NCI-H1694 treated with DMSO at 0.1 percent for 48 hours (cell line): ENCODE results near the gene JPT1.
"Not testable (repeated sequence)": the region's sequence is repeated elsewhere in the genome, so short reads cannot be mapped to it uniquely, and the experiment has no call there.

Experiments used
- DNase-seq: peaks from one replicate; lab custom pipeline; 2025; lab: John Stamatoyannopoulos, UW

JPT1 gene

DNA sequence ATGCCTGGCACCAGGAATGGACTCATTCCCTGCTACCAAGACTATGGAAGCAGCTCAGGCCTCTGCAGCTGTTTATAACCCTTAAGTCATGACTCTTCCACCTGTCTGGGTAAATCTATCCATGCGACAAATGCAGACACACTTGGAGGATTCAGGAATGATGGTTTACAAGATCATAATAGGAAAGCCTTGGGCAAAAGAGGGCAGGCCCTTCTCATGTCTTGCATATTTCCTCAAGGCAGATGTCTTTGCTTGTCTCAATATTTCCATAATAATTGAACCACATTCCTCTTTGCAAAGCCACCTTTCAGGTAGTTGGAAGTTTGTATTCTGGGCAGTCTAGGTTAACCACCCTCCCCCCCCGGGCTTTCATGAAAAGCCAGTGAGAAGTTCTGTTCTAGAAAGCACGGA lies 884 bp upstream of the JPT1 start:
- no peak for DNase-seq

DNA sequence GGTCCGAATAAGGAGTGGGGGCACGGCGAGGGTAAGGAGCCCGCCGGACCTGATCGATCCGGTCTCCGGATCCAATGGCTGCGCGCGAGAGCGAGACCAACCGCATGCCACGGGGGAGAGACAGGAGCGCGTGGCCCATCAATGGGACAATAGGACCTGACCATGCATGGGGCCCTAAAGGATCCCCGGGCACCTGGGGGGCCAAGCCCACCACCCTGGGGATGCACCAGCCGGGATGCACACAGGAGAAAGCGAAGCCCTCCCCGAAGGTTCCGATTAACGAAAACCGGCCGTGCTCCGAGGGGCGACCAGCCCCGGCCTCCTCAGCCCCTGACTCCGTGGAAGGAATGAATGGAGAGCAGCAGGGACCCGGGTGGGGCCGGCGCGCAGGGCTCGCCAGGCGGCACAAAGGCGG lies 525 bp downstream of the JPT1 start:
- no peak for DNase-seq

DNA sequence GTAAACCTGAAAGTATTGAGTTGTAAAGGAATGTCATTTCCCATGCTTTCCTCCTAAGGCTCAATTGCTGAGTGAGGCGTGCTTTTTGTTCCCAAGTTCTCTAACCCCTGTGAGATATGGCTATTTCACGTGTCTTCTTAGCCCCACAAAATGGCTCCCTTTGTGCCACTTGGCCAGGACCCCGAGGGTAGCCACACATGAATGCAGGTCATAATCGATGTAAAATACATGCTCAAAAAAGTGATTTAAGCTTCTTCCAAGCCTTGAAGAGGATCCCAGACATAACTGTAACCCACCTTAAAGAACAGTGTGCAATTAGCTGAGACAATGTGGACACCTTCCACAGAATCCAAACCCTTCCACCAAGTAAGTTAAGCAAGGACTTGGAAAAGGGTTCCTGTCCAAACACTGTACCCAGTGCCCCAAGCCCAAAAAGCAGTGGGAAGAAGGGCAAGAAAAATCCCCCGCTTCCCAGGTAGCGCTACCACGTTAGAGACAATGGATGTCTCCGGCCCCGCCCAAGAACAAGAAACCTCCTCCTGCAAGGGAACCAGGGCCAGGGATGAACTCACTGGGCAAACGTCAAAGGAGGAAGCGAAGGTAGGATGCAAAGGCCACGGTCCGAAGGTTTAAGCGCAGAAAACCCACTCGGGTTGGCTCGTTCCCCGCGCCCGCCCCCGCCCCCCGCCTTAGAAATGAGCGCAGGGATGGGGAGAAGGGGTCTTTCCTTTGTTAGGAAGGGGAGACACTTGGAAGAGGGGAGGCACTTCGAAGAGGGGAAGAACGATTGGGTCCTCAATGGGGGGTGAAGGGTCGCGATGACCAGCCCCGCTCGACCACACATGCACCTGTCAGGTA lies 1.2 kb downstream of the JPT1 start:
- DNase-seq, result peak; percentile 45

DNA sequence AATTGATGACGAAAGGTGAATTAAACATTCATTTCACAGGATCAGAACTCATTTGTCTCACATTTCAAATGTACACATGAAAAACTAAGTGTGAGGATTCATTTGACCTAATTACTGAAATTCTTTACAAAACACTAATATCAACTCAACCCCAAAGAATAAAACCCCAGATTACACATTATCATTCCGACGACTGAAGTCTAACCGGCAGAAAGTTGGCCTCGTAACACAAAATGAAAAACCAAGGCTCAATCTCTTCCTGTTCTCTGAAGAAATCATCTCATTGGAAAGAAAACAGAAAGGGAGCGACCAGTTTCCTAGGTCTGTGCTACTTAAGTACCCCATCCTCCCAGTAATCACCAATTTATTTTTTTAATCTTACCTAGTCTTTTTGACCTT lies 1.8 kb downstream of the JPT1 start:
- no peak for DNase-seq

DNA sequence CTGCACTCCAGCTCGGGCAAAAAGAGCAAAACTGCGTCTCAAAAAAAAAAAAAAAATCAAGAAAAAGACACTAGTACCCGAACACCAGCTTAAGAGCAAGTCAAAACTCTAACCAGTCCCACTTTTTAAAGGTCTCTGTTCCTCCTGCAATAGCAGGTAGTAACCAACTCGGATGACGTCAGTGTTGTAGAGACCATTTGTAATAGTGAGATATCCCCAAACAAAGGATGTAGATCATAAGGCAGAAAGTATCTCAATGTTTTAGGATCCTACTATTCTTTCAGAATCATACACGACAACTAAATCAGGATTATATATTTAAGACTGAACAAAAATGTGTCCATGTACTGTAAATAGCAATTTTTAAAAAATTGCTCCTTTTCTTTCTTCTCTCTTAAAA lies 2.4 kb downstream of the JPT1 start:
- DNase-seq, result no peak

DNA sequence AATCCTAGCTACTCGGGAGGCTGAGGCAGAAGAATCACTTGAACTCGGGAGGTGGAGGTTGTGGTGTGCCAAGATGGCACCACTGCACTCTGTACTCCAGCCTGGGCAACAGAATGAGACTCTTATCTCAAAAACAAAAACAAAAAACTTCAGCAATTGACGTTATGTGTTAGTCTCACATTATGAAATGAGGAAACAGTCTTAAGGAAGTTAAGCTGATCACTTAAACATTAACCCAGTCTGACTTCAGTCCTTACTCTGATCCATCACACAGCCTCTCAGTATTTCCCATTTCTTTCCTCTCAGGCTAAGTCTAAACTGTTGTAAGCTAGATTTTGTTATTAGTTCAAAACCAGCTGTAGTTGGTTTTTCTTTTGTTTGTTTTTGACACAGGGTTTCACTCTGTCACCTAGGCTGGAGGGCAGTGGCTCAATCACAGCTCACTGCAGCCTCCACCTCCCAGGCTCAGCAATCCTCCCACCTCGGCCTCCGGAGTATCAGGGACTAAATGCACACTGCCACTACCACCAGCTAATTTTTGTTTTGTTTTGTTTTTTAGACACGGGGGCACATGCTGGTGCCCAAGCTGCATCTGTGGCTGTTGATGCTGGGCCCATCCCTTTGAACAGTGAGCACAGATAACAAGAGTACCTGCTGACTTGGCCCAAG lies 6.3 kb downstream of the JPT1 start:
- no peak for DNase-seq

DNA sequence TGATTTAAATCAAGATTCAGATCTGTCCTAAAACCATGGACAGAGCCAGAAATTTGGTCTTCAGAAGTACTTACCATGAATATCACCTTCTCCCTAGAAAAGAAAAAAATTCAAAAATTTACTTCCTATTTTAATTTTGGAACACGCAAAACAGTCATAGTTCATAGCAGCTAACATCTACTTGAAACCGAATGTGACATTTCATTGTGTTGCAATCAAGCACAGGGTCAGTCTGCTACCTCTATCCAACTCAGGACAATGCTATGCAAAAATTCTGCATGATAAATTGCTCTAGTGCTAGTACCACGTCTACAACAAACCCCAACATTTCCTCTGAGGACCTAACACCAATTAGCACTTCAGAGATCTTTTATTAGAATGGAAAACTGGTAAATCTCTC lies 7.7 kb downstream of the JPT1 start:
- no peak for DNase-seq

DNA sequence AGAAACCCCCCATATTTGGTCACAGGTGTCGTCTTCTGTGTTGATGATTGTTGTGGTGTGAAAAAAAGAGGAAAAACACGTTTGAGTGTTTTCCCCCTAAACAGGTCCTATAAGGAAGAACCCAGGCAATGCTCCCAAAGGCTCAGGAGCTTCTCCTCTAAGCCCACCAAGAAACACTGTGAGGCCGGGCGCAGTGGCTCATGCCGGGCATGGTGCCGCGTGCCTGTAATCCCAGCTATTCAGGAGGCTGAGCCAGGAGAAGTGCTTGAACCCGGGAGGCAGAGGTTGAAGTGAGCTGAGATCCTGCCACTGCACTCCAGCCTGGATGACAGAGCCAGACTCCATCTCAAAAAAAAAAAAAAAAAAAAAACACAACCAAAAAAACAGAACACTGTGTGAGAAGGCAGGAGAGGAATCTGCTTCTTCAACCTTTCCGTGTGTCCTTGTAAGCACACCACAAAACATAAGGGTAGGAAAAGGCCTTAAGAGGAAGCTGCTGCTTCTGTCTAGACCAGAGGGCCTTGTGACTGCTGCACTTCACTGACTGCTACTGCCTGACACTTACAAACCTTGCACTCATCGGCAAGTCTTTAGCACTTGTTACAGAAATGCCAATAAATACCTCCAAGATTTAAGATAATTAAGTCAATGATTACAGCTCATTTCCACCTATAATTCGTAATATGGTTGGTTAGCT lies 9.3 kb downstream of the JPT1 start:
- DNase-seq, result no peak

DNA sequence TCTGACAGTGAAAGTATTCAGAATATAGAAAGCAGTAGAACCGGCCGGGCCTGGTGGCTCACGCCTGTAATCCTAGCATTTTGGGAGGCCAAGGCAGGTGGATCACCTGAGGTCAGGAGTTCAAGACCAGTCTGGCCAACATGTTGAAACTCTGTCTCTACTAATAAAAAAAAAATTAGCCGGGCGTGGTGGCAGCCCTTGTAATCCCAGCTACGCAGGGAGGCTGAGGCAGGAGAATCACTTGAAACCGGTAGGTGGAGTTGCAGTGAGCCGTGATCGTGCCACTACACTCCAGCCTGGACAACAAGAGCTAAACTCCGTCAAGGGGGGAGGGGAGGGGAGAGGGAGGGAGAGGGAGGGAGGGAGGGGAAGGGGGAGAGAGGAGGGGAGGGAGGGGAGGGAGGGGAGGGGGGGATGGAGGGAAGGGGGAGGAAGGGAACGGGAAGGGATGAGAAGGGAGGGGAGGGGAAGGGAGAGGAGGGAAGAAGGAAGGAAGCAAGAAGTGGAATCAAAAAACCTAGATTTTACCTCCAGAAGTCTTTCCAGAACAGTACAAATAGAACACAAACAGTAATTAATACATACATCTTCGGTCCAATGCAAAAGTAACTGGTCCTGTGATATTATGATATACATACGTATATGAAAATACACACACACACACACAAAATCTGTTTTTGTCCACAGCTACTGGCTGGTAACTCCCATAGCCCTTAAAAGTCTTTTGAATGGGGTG lies 11.9 kb downstream of the JPT1 start:
- DNase-seq, result no peak

DNA sequence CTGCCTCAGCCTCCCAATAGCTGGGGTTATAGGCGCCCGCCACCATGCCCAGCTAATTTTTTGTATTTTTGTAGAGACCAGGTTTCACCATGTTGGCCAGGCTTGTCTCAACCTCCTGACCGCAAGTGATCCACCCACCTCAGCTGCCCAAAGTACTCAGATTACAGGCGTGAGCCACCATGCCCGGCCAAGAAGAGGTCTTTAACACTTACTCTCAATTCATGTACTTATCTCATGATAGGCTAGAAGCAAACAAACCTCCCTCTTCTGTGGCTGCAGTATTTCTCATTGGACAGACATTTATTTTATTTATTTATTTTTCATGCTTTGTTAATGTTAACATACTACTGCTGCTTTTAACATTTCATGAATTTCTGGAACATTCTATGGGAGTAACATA lies 15.8 kb downstream of the JPT1 start:
- DNase-seq, result no peak

DNA sequence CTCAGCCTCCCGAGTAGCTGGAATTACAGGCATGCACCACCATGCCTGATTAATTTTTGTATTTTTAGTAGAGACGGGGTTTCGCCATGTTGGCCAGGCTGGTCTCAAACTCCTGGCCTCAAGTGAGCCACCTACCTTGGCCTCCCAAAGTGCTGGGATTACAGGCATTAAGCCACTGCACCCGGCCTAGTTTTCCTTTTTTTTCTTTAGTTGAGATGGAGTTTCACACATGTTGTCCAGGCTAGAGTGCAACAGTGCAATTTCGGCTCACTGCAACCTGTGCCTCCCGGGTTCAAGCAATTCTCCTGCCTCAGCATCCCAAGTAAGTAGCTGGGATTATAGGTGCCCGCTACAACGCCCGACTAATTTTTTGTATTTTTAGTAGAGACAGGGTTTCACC lies 16.6 kb downstream of the JPT1 start:
- DNase-seq, result not testable (repeated sequence)

DNA sequence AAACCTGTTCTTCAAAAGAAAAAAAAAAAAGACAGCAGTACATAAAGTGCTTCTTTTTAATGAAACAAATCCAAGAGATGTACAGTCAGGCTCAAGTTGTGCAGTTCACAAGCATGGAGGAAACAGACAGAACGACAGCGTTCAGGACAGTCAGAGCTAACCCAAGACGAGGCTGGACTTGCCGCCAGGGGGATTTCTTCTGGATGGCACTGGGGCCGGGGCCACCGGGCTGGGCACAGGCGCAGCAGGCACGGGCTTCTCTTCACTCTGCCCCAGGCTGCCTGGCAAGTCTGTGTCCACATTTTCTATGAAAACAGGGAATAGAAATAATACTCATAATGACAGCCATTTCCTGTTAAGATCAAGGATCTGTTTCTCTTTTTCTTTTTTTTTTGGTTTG lies 18.4 kb downstream of the JPT1 start:
- DNase-seq, result no peak

DNA sequence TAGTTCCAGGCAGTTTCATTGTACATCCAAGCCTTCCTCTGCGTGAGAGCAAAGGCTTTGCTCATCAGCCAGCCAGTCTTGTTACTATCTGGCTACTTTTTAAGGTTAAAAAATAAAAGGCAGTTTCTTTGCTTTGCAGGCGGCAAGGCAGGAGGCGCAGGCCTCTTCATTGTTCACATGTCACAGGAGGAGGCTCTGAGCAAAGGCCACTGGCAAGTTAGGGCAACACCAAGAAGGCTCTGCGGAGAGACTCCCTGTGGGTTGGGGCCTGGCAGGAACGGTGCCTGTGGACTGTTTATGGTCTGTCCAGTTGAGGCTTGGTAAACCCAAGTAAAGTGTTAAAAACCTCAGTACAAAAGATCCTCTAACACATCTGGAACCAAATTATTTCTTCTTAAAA lies 18.9 kb downstream of the JPT1 start:
- DNase-seq, result no peak

DNA sequence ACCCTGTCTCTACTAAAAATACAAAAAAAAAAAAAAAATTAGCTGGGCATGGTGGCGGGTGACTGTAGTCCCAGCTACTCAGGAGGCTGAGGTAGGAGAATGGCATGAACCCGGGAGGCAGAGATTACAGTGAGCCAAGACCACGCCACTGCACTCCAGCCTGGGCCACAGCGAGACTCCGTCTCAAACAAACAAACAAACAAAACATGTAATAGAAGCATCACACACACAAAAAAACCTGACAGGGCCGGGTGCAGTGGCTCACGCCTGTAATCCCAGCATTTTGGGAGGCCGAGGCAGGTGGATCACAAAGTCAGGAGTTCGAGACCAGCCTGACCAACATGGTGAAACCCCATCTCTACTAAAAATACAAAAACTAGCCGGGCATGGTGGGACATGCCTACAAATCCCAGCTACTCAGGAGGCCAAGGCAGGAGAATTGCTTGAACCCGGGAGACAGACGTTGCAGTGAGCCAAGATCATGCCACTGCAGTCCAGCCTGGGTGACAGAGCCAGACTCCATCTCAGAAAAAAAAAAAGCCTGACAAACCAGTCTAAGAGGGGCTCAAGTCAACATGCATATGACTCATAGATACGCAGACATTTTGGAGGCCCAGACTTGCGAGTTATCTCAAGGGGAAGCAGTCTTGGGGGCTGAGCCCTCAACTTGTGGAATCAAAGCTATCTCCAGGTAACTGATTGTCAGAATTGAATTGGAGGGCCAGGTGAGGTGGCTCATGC lies 20.5 kb downstream of the JPT1 start:
- not testable (repeated sequence) for DNase-seq

DNA sequence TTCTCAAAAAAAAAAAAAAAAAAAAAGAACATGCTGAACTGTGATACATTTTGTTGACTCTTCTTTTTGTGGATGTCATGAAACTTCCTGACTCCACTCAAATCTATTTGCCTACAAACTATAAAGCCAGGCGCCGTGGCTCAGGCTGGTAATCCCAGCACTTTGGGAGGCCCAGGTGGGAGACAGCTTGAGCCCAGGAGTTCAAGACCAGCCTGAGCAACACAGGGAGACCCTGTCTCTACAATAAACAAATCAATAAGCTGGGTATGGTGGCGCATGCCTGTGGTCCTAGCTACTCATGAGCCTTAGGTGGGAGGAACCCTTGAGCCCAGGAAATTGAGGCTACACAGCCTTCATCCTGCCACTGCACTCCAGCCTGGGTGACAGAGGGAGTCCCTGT lies 21.3 kb downstream of the JPT1 start:
- DNase-seq, result no peak

DNA sequence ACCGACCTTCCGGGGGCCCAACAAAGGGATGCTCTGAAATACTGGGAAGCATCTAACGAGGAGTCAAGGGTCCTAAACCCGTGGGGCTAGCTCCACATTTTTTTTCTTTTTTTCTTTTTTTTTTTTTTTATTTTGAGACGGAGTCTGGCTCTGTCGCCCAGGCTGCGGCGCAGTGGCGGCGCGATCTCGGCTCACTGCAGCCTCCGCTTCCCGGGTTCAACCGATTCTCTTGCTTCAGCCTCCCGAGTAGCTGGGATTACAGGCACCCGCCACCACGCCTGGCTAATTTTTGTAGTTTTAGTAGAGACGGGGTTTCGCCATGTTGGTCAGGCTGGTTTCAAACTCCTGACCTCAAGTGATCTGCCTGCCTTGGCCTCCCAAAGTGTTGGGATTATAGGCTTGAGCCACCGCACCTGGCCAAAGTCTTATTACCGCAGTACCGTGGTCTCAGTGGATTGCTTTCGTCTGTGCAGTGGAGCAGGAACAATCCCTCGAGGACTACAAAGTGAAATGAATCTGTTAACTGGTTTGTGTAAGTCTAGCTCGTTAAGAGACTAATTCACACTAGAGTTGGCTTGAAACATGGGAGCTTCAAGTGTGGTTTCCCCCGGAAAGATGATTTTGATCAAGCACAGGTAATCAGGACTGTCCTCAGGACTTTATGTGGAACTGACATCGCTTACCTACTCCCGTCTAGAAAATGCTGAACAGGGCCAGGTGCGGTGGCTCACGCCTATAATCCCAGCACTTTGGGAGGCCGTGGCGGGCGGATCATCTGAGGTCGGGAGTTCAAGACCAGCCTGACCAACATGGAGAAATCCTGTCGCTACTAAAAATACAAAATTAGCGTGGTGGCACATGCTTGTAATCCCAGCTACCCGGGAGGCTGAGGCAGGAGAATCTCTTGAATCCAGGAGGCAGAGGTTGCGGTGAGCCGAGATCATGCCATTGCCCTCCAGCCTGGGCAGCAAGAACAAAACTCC lies 22.0 kb downstream of the JPT1 start:
- not testable (repeated sequence) for DNase-seq

DNA sequence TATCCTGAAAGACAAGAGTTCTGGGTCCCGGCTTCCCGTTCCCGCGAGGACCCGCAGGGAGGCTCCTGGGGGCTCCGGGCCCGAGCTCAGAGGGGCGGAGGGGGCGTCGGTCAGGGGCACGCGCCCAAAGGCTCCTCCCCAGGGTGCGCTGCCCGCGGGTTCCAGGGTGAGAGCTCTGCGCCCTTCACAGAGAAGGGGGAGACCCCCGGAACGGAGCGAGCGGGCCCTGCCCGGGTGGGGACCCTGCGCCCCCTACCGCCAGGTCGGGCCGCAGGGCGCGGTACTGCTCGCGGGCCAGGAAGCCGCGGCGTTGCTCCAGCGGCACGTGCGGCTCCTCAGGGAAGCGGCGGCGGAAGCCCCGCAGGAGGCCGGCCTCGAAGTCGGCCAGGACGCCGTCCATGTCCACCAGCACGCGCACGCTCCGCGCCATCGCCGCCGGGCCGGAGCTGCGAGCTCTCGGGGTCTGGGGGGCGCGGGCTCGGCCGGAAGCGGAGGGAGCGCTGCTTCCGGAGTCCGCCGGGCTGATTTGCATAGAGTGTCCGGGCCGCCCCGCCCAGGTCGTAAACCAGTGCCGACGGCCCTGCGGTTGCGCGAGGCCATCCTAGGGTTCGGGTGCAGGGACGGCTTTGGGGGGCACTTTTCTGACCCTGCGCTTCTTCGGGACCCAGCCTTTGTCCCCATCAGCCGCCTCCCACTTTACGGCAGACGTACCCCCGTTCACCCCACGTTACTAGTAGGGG lies 22.9 kb downstream of the JPT1 start, which contains the start of gene NT5C:
Gene NT5C, minus strand, starts transcription at position 465 of the 740 bp plus-strand sequence. Its CDS starts 35 bp downstream, at position 430.
- DNase-seq, result peak; percentile 43

DNA sequence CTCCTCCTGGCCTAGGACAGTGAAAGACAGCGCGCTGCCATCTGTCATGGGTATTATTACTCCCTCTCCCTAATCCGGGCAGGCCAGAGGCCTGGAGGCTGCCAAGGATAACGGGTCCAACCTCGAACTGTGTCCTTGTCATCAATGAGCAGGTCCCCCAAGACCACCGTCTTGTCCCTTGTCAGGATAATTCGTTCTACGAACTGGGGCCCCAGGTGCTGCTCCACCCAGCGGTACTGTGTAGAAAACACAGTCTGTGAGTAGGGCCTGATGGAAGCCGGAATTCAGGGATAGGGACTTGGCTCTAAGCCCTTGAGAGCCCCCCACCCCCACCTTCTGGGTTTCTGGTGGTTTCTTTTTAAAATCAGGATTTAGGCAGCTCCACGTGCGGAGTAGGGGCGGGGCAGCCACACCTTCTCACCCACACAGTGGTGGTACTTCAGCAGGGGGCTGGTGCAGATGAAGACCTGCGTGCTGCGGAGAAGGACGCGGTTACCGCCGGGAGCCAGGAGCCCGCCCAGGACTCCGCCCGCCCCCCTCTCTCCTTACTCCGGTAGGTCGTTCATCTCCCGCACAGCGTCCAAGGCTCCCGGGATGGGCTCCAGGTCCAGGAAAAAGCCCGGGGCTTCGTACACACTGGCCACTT lies 23.6 kb downstream of the JPT1 start:
- DNase-seq, result peak; percentile 45

DNA sequence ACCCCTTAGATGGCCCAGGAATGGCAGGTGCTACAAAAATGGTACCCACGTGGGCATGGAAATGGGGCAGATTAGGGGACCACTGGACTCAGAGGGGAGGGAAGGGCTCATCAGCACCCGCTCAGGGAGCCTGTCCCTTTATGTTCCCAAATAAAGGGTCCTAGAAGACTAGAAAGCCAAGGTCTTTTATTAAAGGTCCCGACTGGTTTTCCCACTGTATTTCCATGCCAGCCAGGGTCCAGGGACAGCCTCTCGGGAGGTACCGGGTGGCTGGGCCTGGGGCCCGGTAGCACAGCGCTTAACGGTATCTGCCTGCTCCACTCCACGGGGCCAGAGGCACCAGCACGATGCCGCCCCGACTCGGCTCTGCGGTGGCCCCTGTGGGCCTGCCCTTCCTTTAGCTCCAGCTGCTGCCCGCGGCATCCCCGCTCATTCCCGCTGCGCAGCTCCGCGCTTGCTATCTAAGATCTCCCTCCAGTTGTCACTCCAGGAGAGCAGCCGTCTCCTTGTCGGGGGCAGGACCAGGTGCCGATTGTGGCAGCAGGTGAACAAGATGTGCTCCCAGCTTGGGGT lies 24.2 kb downstream of the JPT1 start:
- DNase-seq, result no peak
